ENCODE data around the gene EN2. TPM values are rescaled to one million over a fixed set of nuclear protein-coding genes. Genes with fewer than 3 reads are reported as not detected.
A peak's percentile ranks its signal among the peaks of the same experiment; 100 is the strongest.

Gene EN2
- not detected for total RNA-seq

DNA sequence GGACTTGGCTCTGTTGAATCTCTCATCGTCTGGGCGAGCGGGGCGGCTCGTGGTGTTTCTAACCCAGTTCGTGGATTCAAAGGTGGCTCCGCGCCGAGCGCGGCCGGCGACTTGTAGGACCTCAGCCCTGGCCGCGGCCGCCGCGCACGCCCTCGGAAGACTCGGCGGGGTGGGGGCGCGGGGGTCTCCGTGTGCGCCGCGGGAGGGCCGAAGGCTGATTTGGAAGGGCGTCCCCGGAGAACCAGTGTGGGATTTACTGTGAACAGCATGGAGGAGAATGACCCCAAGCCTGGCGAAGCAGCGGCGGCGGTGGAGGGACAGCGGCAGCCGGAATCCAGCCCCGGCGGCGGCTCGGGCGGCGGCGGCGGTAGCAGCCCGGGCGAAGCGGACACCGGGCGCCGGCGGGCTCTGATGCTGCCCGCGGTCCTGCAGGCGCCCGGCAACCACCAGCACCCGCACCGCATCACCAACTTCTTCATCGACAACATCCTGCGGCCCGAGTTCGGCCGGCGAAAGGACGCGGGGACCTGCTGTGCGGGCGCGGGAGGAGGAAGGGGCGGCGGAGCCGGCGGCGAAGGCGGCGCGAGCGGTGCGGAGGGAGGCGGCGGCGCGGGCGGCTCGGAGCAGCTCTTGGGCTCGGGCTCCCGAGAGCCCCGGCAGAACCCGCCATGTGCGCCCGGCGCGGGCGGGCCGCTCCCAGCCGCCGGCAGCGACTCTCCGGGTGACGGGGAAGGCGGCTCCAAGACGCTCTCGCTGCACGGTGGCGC is at the start of gene EN2:
EN2 (plus strand) TSS at position 19 of the 767 bp plus-strand sequence; CDS start at position 268, 249 bp downstream.
- DNase-seq (ENCODE audit: low spot score), result no peak
- ATAC-seq, result peak; percentile 21

DNA sequence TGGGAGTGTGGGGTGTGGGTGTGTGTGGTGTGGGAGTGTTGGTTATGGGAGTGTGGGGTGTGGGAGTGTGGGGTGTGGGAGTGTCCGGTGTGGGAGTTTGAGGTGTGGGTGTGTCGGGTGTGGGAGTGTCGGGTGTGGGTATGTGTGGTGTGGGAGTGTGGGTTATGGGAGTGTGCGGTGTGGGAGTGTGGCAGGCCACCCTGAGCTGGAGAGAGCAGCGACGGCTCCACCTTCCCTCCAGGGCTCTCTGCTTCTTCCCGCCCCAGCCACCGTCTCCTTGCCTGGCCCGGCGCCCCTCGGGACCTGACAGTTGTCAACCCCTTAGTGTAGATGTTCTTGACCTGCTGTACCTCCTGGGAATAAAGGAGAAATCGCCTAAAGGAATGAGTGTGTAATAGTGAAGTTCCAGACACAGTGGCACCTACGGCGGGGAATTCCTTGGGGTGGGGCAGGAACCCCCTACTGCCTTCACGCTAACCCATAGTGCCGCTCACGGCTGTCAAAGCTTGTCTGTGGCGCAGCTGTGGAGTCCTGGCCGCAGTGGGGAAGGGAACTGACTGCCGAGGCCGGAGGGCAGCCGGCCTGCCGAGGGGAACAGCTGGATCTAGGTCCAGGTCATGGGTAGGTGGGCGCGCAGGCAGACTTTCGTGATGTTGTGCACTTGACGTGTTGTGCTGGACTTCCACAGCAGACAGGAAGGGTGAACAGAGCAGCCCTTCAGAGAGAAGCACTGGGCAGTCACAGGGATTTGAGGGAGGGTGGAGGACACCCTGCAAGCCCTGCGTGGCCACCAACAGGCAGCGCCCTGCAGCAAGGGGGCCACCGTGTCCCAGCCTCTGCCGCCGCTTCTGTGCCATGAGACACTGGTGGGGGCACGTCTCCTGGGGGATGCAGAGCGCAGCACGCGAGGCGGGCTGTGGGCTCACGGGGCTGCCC is 49.0 kb upstream of the EN2 start:
- no peak for ATAC-seq
- DNase-seq (ENCODE audit: low spot score), result no peak

DNA sequence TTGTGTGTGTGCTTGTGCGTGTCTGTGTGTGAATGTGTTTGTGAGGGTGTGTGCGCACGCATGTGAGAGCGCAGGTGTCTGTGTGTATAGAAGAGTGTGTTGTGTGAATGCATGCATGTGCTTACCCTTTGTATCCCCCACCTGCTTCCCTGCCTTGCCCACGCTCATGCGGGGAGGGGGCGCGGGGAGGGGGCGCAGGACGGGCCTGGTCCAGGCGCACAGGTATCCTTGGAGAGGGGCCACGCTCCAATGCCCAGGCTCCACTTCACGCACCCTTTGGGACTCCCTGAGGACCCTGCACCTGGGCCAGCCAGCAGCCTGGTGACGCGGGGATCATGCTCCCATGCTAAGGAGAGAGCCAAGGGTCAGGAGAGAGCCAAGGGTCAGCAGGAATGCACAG is 47.9 kb upstream of the EN2 start:
- ATAC-seq (no peak), DNase-seq (ENCODE audit: low spot score) (no peak)

DNA sequence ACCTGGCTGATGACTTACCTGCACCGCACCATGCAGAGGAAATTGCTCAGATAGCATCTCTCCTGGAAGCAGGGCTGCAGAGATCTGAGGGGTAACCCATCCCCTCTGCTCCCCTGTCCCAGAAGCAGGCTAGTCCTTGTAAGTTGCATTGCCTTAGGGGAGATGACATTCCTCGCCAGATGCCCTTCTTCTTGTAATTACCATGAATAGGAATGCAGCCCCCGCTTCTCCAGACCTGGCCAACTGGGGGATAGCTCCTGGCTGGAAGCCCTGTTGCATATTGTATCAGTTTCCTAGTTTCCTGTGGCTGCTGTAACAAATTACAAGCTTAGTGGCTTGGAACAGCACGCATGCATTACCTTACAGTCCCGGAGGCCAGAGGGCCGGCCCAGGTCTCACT is 47.5 kb upstream of the EN2 start:
- ATAC-seq (no peak), DNase-seq (ENCODE audit: low spot score) (no peak)

DNA sequence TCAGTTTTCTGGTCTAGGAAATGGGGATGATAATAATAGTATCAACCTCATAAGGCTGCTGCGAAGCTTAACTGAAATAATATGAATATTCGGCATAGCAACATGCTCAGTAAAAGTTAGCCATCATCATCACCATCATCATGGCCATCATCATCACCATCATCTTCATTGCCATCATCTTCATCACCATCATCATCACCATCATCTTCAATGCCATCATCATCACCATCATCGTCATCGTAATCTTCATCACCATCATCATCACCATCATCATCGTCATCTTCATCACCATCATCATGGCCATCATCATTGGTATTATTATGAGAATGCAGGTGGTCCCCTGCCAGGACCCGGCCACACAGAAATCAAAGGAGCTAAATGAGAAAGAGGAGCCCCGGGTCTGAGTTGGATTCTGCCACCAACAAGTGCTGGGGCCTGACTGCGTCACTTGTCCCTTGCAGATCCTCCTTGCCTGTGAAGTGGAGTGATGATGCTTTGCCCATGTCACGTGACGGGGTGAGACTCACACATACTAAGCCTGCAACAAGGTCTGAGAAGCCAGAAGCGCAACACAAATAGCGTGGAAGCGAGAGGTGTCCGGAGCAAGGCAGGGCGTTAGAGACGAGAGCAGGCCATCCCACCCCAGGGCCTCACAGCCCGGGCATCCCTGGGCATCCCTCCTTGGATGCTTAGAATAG is 46.1 kb upstream of the EN2 start:
- DNase-seq (ENCODE audit: low spot score) (no peak), ATAC-seq (no peak)

DNA sequence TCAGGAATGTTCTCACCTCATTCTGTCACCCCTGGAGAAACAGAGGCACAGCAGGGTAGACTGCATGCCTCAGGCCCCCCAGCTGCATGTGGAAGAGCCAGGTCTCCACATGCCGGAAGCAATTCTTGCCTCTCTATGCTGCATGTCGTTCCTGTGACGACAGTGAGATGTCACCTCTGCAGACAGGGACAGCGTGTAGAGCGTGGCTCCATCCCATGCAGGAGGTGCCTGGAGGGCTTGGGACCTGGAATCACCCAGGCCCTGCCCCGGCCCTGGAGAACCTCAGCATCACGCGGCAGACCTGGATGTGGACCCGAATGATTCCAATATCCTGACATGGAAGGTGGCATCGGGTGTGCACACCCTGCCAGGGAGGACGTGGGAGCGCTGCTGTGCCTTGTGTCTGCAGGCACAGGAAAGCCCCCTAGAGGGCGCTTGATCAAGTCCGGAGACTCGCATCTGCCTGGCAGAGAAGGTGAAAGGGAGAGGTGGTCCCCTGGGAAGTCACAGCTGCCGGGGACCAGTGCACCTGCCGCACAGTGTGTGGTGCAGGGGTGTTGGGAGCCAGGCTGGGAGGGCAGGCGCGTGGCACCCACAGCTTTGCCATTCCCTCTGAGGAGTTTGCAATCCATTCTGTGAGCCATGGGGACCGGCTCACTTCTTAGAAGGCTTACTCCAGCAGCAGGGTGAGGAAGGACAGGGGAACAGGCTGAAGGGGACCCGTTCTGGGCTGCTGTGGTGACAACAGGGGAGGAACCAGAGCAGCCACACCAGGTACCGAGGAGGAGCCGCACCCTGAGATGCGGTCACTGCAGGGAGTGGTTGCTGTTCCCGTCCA is 45.3 kb upstream of the EN2 start:
- peak; percentile 65 for DNase-seq (ENCODE audit: low spot score)
- ATAC-seq, result peak; percentile 94

DNA sequence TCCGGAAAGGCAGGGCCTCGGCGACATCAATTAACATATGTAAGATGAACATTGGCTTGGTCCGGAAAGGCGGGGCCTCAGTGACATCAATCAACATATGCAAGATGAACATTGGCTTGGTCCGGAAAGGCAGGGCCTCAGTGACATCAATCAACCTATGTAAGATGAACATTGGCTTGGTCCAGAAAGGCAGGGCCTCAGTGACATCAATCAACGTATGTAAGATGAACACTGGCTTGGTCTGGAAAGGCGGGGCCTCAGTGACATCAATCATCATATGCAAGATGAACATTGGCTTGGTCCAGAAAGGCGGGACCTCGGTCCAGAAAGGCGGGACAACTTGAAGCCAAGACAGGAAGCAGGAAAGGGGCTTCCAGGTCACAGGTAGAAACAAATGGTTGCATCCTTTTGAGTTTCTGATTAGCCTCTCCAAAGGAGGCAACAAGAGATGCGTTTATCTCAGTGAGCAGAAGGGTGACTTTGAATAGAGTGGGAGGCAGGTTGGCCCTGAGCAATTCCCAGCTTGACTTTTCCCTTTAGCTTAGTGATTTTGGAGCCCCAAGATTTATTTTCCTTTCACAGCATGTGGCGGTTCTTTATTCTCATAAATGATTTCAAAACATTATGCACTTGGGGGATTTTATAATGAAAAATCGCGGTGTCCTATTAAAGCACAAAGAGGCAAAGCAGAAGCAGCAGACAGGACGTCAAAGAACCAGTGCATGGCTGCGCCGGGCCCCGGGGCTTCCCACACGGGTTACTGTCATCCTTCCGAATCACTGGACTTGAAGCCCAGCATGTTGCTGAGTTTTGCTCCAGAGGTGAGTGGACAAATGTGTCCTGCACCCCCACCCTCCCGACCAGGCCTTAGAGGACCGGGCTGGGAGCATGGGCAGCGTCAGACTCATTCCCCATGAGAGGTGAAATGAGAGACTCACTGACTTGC is 43.1 kb upstream of the EN2 start:
- DNase-seq (ENCODE audit: low spot score), result no peak
- ATAC-seq, result no peak

DNA sequence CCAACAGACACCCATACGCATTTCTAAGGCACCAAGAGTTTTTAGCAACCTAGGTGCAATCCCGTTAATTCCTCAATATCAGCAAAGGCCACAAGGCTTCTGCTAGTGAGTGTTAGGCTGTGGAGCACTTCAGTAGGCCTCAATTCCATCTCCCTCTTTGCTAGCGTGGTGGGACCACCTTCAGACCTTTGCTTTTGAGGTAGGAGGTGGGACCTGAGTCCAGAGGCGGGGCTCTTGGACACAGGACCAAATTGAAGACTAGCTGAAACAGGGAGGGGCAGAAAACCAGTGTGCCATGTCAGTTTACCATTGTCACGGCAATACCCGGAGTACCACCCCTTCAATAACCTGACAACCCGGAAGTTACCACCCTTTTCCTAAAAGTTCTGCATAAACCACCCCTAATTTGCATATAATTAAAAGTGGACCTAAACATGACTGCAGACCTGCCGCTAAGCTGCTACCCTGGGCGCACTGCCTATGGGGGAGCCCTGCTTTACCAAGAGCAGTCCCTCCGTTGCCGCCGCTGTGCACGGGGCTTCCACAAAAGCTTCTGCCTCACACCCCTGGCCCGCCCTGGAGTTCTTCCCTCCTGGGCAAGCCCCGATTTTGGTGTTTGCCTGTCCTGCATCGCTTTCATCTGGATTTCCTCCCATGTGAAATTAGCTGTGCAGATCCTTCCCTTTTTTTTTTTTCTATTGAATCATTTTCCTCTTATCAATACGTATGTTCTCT is 41.1 kb upstream of the EN2 start:
- ATAC-seq (no peak), DNase-seq (ENCODE audit: low spot score) (no peak)

DNA sequence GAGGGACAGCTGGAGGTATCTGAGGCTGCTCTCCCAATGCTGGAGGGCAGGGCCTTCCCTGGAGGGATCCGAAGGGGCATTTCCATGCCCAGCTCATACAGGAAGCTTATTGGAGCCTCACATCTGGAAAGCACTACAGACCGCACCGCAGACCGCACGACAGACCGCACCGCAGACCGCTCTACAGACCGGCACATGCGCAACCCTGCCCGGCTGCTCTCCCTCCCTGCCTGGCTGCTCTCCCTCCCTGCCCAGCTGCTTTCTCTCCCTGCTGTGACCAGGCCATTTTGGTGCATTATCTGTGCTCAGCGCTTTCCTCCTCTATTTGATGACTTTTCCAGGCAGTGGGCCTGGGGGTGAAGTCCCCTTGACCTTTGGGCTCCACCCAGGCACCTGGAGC is 39.6 kb upstream of the EN2 start:
- ATAC-seq, result no peak
- no peak for DNase-seq (ENCODE audit: low spot score)

DNA sequence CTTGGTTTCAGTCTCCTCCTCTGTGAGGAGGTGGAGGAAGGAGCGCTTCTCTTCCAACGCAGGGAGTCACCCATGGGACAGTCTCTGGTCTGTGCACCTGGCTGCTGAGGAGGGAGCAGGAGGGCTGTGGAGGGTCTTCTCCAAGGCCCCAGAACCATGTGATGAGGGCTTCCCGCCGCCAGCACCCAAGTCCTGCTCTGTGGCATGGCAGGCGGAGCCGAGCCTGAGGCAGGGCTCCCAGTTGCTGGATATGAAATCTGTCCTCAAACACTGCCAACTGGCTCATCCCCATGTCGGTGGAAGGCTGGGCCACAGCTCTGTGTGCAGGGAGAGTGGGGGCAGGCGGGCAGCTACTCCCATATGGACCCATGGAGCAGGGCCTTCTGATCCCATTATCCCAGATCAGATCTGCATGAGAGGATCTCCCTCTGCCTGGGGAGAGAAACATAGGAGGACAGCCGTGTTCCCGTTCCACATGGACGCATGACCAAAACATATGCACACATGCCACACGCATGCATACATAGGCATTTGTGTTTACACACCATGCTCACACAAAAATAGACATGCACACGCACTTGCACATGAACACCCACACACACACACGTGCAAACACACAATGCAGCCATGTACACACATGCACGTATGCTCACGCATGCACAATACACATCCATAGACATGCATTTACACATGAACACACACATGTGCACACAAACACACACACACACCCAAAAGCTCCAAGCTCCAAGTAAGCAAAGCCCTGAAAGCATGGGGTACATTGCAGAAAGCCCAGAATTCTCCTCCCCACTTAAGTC is 38.8 kb upstream of the EN2 start:
- no peak for DNase-seq (ENCODE audit: low spot score)
- no peak for ATAC-seq

DNA sequence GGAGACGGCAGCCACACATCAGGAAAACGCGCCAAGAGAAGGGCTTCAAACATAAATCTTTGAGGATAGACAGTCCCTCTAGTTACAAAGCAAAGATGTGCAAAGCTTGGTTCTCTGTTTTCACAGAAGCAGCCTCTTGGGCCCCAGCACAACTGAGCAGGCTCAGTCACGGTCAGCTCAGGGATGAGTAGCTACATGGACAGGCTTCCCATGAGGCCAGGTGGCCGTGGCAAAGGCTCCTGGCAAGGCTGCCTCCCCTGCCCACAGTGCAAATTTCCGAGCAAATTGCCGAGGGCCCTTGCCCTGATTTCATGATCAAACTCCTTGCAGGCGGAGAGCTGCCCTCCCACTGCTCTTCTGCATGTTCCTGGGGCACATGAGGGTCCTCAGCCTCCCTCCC is 37.8 kb upstream of the EN2 start:
- no peak for ATAC-seq

DNA sequence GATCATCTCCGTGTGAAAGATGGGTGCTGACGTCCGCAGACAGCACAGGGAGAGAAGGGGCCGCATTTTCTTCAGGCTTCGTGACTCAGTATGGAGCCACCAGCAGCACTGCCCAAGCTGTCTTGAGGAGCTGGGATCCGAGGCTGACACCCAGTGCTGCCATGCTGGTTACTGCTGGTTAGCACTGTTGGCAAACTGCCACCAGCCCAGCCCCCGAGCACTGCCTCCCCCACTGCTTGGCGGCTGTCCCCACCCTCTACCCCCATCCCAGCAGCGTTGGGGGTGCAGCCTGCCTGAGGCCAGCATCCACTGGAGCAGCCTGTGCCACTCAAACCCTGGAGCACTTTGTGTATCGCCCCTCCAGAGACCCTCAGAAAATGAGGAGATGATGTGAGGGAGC is 35.8 kb upstream of the EN2 start:
- ATAC-seq (no peak), DNase-seq (ENCODE audit: low spot score) (no peak)

More for the DNA sequence above, 37.8 kb upstream of the EN2 start:
- no peak for DNase-seq (ENCODE audit: low spot score)

DNA sequence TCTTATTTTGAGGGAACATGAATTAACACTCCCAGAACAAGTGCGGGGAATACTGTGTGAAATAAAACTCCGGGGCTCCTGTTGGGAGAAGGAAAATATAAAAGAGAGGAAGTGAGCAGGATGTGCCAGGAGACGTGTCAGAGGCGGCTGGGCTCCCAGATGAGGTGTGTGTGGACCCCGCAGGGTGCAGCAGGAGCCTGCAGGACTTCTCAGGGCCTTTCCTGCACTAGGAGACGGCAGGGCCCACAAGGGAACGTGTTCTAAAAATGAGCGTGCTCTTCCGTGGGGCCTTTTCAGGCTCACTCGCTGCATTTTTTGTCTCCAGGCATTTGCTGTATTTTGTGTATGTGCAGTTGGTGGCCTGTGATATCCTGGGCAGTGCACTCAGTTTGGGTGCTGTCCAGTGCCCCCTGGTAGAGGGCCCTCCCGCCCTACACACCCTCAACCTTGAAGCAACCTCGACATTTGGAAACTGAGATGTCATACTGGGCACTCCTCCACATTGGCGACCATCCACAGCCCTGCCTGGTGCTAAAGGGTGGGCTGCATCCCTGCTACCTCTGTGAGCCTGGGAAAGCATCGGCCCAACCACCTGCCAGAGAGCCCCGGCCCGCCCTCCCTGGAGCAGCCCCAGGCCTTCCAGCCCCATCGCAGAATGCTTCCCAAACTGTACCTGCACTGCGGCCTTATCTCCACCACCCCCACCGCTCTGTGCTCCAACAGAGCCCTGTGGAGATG is 35.2 kb upstream of the EN2 start:
- DNase-seq (ENCODE audit: low spot score), result no peak
- ATAC-seq, result no peak

DNA sequence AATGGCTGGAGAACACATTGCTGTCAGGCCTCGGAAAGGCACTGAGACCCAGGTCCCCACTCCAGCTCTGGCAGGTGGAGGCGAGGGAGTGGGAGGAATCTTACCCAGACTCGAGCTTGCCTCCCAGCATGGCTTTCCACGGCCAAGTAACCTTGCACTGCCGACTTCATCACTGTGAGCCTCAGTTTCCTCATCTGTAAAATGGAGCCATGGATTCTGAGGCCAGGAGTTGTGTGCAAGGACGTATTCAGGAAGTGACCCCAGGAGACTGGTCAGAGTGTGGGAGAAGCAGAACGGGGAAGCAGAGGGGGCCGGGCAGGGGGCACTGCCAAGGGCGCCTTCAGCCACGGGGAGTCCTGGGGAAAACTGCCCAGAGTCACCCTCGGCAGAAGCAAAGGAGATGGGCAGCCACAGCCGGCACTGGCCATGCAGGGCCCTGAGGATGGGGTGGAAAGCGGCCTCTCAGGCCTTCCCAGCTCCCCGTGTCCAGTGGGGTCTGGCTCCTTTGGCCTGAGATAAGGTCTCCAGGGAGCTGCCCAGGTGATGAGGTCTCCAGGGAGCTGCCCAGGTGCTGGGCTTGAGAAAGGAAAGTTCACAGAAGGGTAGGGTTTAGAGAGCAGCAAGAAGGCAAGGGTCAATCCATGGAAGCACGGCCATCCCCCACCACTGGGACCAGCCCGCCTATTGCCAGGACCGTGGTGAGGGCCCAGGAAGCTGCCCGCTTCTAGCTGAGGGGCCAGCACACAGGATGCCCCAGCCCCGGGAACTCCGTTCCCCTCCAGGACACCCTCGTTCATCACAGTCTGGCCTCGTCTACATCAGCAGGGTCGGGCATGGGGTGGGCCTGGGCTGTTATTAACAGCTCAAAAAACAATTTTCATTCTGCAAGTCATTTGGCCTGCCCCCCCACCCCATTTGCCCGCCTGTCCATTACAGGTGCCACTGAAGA is 34.3 kb upstream of the EN2 start:
- DNase-seq (ENCODE audit: low spot score) (no peak), ATAC-seq (no peak)

DNA sequence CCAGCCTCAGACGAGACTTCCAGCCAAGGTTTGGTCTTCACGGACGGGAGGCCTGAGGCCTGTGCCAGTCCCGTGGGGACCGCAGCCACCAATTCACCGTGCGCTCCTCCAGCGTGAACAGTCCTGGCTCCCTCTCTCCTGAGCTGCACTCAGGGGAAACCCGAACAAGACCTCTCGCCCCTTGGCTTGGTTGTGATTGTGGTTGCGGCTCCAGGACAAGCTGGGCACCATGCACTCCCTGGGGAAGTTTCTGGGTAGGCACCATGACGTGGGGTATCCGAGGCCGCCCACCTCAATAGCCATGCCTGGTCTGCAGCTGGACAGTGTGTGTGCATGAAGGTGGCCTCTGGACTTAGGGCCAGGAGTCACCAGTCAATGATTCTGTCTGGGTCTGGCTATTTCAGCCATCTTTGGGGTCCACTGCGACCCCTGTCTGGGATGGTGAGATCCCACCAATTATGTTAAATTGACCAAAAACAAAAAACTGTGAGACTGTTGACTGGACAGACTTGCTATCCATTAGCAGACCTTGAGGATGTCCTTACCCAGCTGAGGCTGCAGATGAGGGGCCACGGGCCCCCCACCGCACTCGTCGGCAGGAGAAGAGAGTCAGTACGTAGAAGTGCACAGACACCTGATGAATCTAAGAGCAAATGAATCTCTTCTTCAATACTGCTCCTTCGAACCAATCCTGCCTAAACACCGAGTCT is 33.5 kb upstream of the EN2 start:
- DNase-seq (ENCODE audit: low spot score) (no peak), ATAC-seq (no peak)

DNA sequence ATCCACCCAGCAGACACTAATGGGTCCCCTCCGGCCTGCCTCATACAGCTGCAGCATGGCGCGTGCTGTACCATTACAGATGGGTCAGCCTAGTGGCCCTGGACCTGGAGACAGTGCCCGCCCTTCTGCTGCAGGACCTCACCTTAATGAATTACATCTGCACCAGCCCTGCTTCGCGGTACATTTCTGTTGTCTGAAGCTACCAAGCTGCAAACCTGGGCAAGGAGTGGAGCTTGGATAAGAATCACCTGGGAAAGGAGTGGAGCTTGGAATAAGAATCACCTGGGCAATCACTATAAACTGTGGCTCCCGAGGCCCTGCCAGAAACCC is 33.0 kb upstream of the EN2 start:
- DNase-seq (ENCODE audit: low spot score) (no peak), ATAC-seq (no peak)
